Adrenal gland (tissue), 19 donors: ENCODE data around the gene CCNI. TPM values are rescaled to one million over a fixed set of nuclear protein-coding genes. Genes with fewer than 3 reads are reported as not detected.
A peak's percentile ranks its signal among the peaks of the same experiment; 100 is the strongest.

ENCODE experiments used
- DNase-seq, 7 donors: peaks; one replicate each; pipeline ENCODE4 v3.0.0-alpha.2; 2019 to 2020
- H3K27ac ChIP-seq, 5 donors: fragments of 200-600 bp; sonication (generic) in 4 of 5; 1 replicate in 3 of 5; 2 replicates in 2 of 5; pipeline versions ENCODE4 v1.5.1 to v1.8.0; 2016 to 2020; ENCODE audit warnings: mild to moderate bottlenecking in 1 of 5
- H3K27me3 ChIP-seq: fragments of 200-600 bp; 2 replicates; pipeline ENCODE4 v1.8.0; 2021
- H3K36me3 ChIP-seq, 2 donors: fragments of 200-600 bp; replicated peaks in 1 of 2; 1 replicate in 1 of 2; 2 replicates in 1 of 2; pipeline versions ENCODE4 v1.5.1 to v1.8.0; 2018 to 2022
- H3K4me1 ChIP-seq, 2 donors: fragments of 200-600 bp; replicated peaks in 1 of 2; 1 replicate in 1 of 2; 2 replicates in 1 of 2; pipeline versions ENCODE4 v1.5.1 to v1.8.0; 2018 to 2021
- H3K4me3 ChIP-seq, 4 donors: fragments of 200-600 bp; sonication (generic) in 3 of 4; one replicate each; pipeline ENCODE4 v1.5.1; 2016 to 2018
- H3K9me3 ChIP-seq, 3 donors: fragments of 200-600 bp; sonication (generic) in 1 of 3; replicated peaks in 1 of 3; 1 replicate in 2 of 3; 2 replicates in 1 of 3; pipeline versions ENCODE4 v1.5.1 to v1.8.0; 2016 to 2021
- CTCF ChIP-seq, 6 experiments: fragments of 450-650 bp in 4 of 6; fragments of 200-600 bp in 2 of 6; sonication (generic) in 1 of 6; IDR thresholded peaks; 1 replicate in 5 of 6; 2 replicates in 1 of 6; pipeline versions ENCODE4 v1.5.1 to v1.8.0; 2016 to 2021; ENCODE audit warnings: antibody characterized with exemption in 6 of 6, mild to moderate bottlenecking in 2 of 6, moderate library complexity in 1 of 6
- POLR2A ChIP-seq, 2 donors: fragments of 450-650 bp; IDR thresholded peaks; one replicate each; pipeline ENCODE4 v1.6.1; 2017; ENCODE audit warnings: antibody characterized with exemption in 2 of 2, mild to moderate bottlenecking in 2 of 2, moderate library complexity in 1 of 2
- WGBS, 4 donors: extraction: QIAGEN DNeasy Blood & Tissue Kit in 2 of 4; methylation state at CpG; one replicate each; pipeline versions ENCODE4 v1.1.5 to v1.1.7; 2013 to 2017; 5-methylcytosine and 5-hydroxymethylcytosine counted together
- intact Hi-C, 2 donors: fragments of 100-400 bp; cut with DNase I; formaldehyde crosslinking; loops; one replicate each; pipeline versions ENCODE4 v1.14.1 to v1.15.0; 2022 to 2023
- long read RNA-seq, 10 donors: library from polyadenylated mRNA in 3 of 10; unstranded in 2 of 10; stranded (forward) in 1 of 10; transcript quantifications; one replicate each; pipeline ENCODE4 v2.0.0 and lab custom pipeline, GENCODE V29; 2021 to 2026
- polyA plus RNA-seq, 3 donors: library from polyadenylated mRNA; stranded (reverse); fragments of 200-250 nt in 2 of 3; fragments of 350-450 nt in 1 of 3; fragmentation: Illumina TruSeq in 1 of 3; extraction: RNeasy Lipid Tissue Mini Kit (QIAGEN cat#74804) in 1 of 3; gene quantifications; one replicate each; pipeline ENCODE4 v1.2.3, GENCODE V29; 2013 to 2014
- total RNA-seq, 9 donors: library from RNA; depleted of rRNA in 4 of 9; stranded (reverse); fragments of >200 nt in 4 of 9; fragments of 120-200 nt in 1 of 9; fragmentation: NEBNext Ultra II Directional in 1 of 9; extraction: Animal tissue kit (Norgen Biotek cat#: 25700) in 1 of 9; gene quantifications; one replicate each; pipeline versions ENCODE4 v1.1.0 to v1.2.4, GENCODE V29; 2013 to 2023
- donor health status: healthy with polysubstance abuse.
- donor health status: Bipolar disorder and iron deficiency.
- donor health status: DM: yes; HTN: yes; CAD: no.
- donor health status: DM: no; HTN: no; CAD: no.
- donor health status: DM: no; HTN: no; CAD: no.
- donor health status: DM: yes; HTN: yes; CAD: no.

The CCNI gene
- total RNA-seq (100 to 1,000 TPM in 8 of 9 donors, 10 to 100 TPM in 1; 85.7 to 261 (median 170) TPM), polyA plus RNA-seq (100 to 1,000 TPM in 1 of 3 donors, 10 to 100 TPM in 2; 32.1 to 142 (median 54.6) TPM)
- long read RNA-seq, donor 1, transcript CCNI-201 (7 exons, 2,772 nt): major isoform, 33 of 34 reads
- long read RNA-seq, donor 1, partial matches to known transcripts: 0 of 34 reads
- long read RNA-seq, donor 1, other reads (novel, unspliced or antisense): 0 of 34 reads
- long read RNA-seq, donor 2, transcript CCNI-201 (7 exons, 2,772 nt): major isoform, 34 of 54 reads
- long read RNA-seq, donor 2, partial matches to known transcripts: 19 of 54 reads
- long read RNA-seq, donor 2, other reads (novel, unspliced or antisense): 0 of 54 reads
- long read RNA-seq, donor 3, transcript CCNI-201 (7 exons, 2,772 nt): major isoform, 31 of 32 reads
- long read RNA-seq, donor 3, partial matches to known transcripts: 0 of 32 reads
- long read RNA-seq, donor 3, other reads (novel, unspliced or antisense): 0 of 32 reads
- long read RNA-seq, donor 4, transcript CCNI-201 (7 exons, 2,772 nt): major isoform, 27 of 55 reads
- long read RNA-seq, donor 4, partial matches to known transcripts: 6 of 55 reads
- long read RNA-seq, donor 4, other reads (novel, unspliced or antisense): 22 of 55 reads
- long read RNA-seq, donor 5, transcript CCNI-201 (7 exons, 2,772 nt): major isoform, 240 of 259 reads
- long read RNA-seq, donor 5, partial matches to known transcripts: 5 of 259 reads
- long read RNA-seq, donor 5, other reads (novel, unspliced or antisense): 14 of 259 reads
- long read RNA-seq, donor 6, transcript CCNI-201 (7 exons, 2,772 nt): major isoform, 32 of 48 reads
- long read RNA-seq, donor 6, partial matches to known transcripts: 3 of 48 reads
- long read RNA-seq, donor 6, other reads (novel, unspliced or antisense): 13 of 48 reads
- long read RNA-seq, donor 7, transcript CCNI-201 (7 exons, 2,772 nt): major isoform, 26 of 48 reads
- long read RNA-seq, donor 7, partial matches to known transcripts: 18 of 48 reads
- long read RNA-seq, donor 7, other reads (novel, unspliced or antisense): 0 of 48 reads
- long read RNA-seq, donor 8, transcript CCNI-201 (7 exons, 2,772 nt): major isoform, 86 of 96 reads
- long read RNA-seq, donor 8, transcript CCNI-209 (2 exons, 390 nt): minor isoform, 5 of 96 reads
- long read RNA-seq, donor 8, partial matches to known transcripts: 5 of 96 reads
- long read RNA-seq, donor 8, other reads (novel, unspliced or antisense): 0 of 96 reads
- long read RNA-seq, donor 9, transcript CCNI-201 (7 exons, 2,772 nt): major isoform, 16 of 30 reads
- long read RNA-seq, donor 9, partial matches to known transcripts: 9 of 30 reads
- long read RNA-seq, donor 9, other reads (novel, unspliced or antisense): 5 of 30 reads
- long read RNA-seq, donor 10, transcript CCNI-201 (7 exons, 2,772 nt): major isoform, 46 of 46 reads
- long read RNA-seq, donor 10, partial matches to known transcripts: 0 of 46 reads
- long read RNA-seq, donor 10, other reads (novel, unspliced or antisense): 0 of 46 reads

GRCh38 chr4:77075869-77076799 lies at the start of gene CCNI:
Gene CCNI, minus strand, starts transcription at chr4:77075989. Its CDS starts 9,627 bp downstream, at chr4:77066362.
- Histone ChIP-seq H3K36me3 (no peaks in the 10 kb centered on the region), H3K27ac (peak within 1 kb of the TSS; percentile 96 to 100 (median 98)), H3K4me1 (peaks cover 8 to 46% of the 10 kb centered on the region in 2 donors), H3K27me3 (no peaks in the 10 kb centered on the region), H3K4me3 (peak within 1 kb of the TSS; percentile 86 to 100 (median 90)), H3K9me3 (no peaks in the 10 kb centered on the region)
- peak; percentile 58 to 83 for TF ChIP-seq POLR2A (IDR thresholded peaks at IDR 0.05)
- no peak for TF ChIP-seq CTCF (IDR thresholded peaks at IDR 0.05)
- intact Hi-C loops: no loop called here
- WGBS, 4 donors: 0 to 1% (median 0%) methylated on average over 31 to 54 of the region's 54 CpGs
- DNase-seq: peak; percentile 96 to 98 (median 97)

GRCh38 chr4:77124576-77124975 lies 48.8 kb upstream of the CCNI start:
- H3K9me3 ChIP-seq: no peaks in the 10 kb centered on the region
- no peak overlapping the region for H3K27ac ChIP-seq
- no peaks in the 10 kb centered on the region for H3K4me1 ChIP-seq
- no peak for DNase-seq
- intact Hi-C loops: no loop called here
- H3K27me3 ChIP-seq: no peaks in the 10 kb centered on the region
- WGBS, 4 donors: 54 to 79% (median 62%) methylated on average over 3 of the region's 3 CpGs
- TF ChIP-seq CTCF (IDR thresholded peaks at IDR 0.05) (no peak), POLR2A (IDR thresholded peaks at IDR 0.05) (no peak)
- no peak overlapping the region for H3K4me3 ChIP-seq
- H3K36me3 ChIP-seq: no peaks in the 10 kb centered on the region

- Histone ChIP-seq H3K4me1 (no peaks in the 10 kb centered on the region), H3K27me3 (no peaks in the 10 kb centered on the region), H3K36me3 (no peaks in the 10 kb centered on the region), H3K9me3 (no peaks in the 10 kb centered on the region), H3K4me3 (no peak overlapping the region), H3K27ac (no peak overlapping the region)
- intact Hi-C loops: no loop called here
- 66 to 85% (median 71%) methylated on average over 1 of the region's 1 CpG for WGBS, 4 donors
- no peak for DNase-seq
- no peak for TF ChIP-seq CTCF (IDR thresholded peaks at IDR 0.05)
- no peak for TF ChIP-seq POLR2A (IDR thresholded peaks at IDR 0.05)
Measured at GRCh38 chr4:77123411-77123810, 47.6 kb upstream of the CCNI start.
